ENCODE results near the gene PCDHGA12. TPM values are rescaled to one million over a fixed set of nuclear protein-coding genes. Genes with fewer than 3 reads are reported as not detected.
A peak's percentile ranks its signal among the peaks of the same experiment; 100 is the strongest.

PCDHGA12 gene
- total and polyA plus RNA-seq, 2 of the 8 experiments (the other 6 are each of a cell fraction or from before 2014, with no cell fraction given), result 0.88 to 1.3 TPM

DNA sequence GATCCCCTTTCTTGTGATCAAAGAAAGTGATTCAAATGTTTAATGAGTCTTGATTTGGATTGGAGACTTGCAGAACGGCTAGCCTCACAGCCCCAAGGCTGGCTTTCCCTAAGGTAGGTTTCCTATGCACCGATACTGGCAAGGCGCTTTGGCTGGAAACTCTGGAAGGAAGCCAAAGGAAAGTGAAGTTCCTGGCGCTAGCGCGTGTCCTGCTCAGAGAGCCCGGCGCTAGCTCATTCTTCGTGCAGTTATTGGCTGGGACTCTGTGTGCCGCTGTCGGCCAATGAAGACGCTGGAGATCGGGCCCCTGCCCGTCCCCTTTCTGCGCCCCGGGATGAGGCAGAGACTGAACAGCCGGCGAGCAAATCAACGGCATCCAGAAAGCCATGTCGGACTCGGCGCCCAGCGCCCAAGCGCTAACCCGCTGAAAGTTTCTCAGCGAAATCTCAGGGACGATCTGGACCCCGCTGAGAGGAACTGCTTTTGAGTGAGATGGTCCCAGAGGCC, 45.4 kb downstream of the PCDHGA12 start, which contains the start of gene PCDHGC3:
PCDHGC3 (plus strand) TSS at position 342 of the 507 bp plus-strand sequence; CDS start at position 493, 151 bp downstream.
- Histone ChIP-seq H3K18ac (ENCODE audit: extremely low read depth, low read length) (no peak within 1 kb of the TSS; the same call in 1 of the 2 replicates), H3K14ac (ENCODE audit: insufficient read length) (no peak within 1 kb of the TSS), H2BK15ac (ENCODE audit: low read length) (no peak within 1 kb of the TSS), H2BK20ac (ENCODE audit: low read length) (no peak within 1 kb of the TSS), H3K56ac (replicated peaks; ENCODE audit: insufficient read length, low read depth, low read length) (no peak within 1 kb of the TSS), H3K23me2 (ENCODE audit: low read depth, low read length) (no peaks in the 10 kb centered on the region; the same call in 1 of the 2 replicates), H3K4me1 (replicated peaks in 1 of 4; ENCODE audit: control insufficient read depth in 3 of 4, insufficient read depth in 4 of 4, low read length in 3 of 4) (peaks cover 0 to 5% (median 3%) of the 10 kb centered on the region in 4 experiments; a peak in 4 of 7 replicates), H3K79me1 (ENCODE audit: low read depth, low read length) (no peaks in the 10 kb centered on the region), H3K4me2 (ENCODE audit: insufficient read depth in 1 of 2, low read depth in 2 of 2, low read length in 2 of 2) (peak within 1 kb of the TSS; percentile 98 to 100), H3K36me3 (ENCODE audit: control insufficient read depth in 2 of 4, insufficient read depth in 4 of 4, low read length in 3 of 4) (no peaks in the 10 kb centered on the region), H4K20me1 (replicated peaks in 1 of 2; ENCODE audit: control insufficient read depth in 1 of 2, insufficient read depth in 2 of 2, low read length in 2 of 2) (peaks cover 0 to 14% of the 10 kb centered on the region in 2 experiments), H3K27me3 (replicated peaks in 1 of 4; ENCODE audit: control insufficient read depth in 3 of 4, extremely low read depth in 1 of 4, insufficient read depth in 3 of 4, low read length in 3 of 4) (peaks cover 11 to 24% (median 23%) of the 10 kb centered on the region in 4 experiments), H4K91ac (replicated peaks; ENCODE audit: insufficient read length, low read length) (no peak within 1 kb of the TSS), H3K9ac (replicated peaks in 1 of 4; ENCODE audit: extremely low read depth in 1 of 4, low read depth in 3 of 4, low read length in 3 of 4) (peak within 1 kb of the TSS; percentile 27 to 74 (median 53)), H2AFZ (ENCODE audit: low read length) (peak within 1 kb of the TSS; percentile 53), H3K9me3 (ENCODE audit: insufficient read depth in 2 of 2, low read depth in 1 of 2, low read length in 1 of 2) (no peaks in the 10 kb centered on the region), H3K4ac (replicated peaks; ENCODE audit: insufficient read length, low read depth, low read length) (no peak within 1 kb of the TSS), H2BK120ac (replicated peaks; ENCODE audit: low read depth, low read length) (no peak within 1 kb of the TSS), H3K79me2 (ENCODE audit: control insufficient read depth in 1 of 2, insufficient read depth in 2 of 2, low read length in 2 of 2) (no peaks in the 10 kb centered on the region), H2AK5ac (ENCODE audit: low read depth, low read length) (no peak within 1 kb of the TSS), H3K23ac (ENCODE audit: insufficient read length) (no peak within 1 kb of the TSS), H2BK12ac (ENCODE audit: low read depth, low read length) (no peak within 1 kb of the TSS), H3K27ac (ENCODE audit: low read depth, low read length) (no peak within 1 kb of the TSS), H4K5ac (ENCODE audit: insufficient read length, low read depth, low read length) (no peak within 1 kb of the TSS), H3K4me3 (ENCODE audit: extremely low read depth in 1 of 4, insufficient read depth in 2 of 4, low read depth in 3 of 4, low read length in 4 of 4) (peak within 1 kb of the TSS; percentile 68 to 85 (median 74)), H4K8ac (ENCODE audit: extremely low read depth, insufficient read depth, low read length) (peak within 1 kb of the TSS; percentile 69; the same call in 1 of the 2 replicates), H2BK5ac (ENCODE audit: low read depth, low read length) (no peak within 1 kb of the TSS)
- peak in 1 of 2 experiments; percentile 86 for DNase-seq (ENCODE audit: low read depth in 1 of 2, low spot score in 2 of 2)
- POLR2A ChIA-PET (ENCODE audit: partially characterized antibody), result interaction anchor here (0.9 to 1.9 kb wide), 4 partner anchors 10 to 155 kb away, joined by 4 to 8 read pairs (median 5); partner anchors contain the start of genes PCDHGC5 and TAF7
- CTCF ChIA-PET (ENCODE audit: partially characterized antibody), result interaction anchor here (1.0 to 8.6 kb wide), 18 partner anchors 13 to 241 kb away, joined by 3 to 218 read pairs (median 4); partner anchors contain the start of genes PCDHGA10, PCDHGA11, PCDHGA12 and PCDHGA8
- FAIRE-seq, result no peak
- WGBS, 2 experiments (ENCODE audit: extremely low coverage in 1 of 2, insufficient coverage in 1 of 2, insufficient read length in 1 of 2, insufficient replicate concordance in 2 of 2, low coverage in 1 of 2, low lambda C conversion rate in 2 of 2, missing lambda C conversion rate in 1 of 2), result 4% methylated on average over 28 of the region's 28 CpGs; no CpG with 5 or more reads in 1 of the 2 experiments
- TF ChIP-seq FOSL1 (IDR thresholded peaks at IDR 0.05; ENCODE audit: insufficient read depth, low read depth, low read length) (no peak), CTBP2 (IDR thresholded peaks at IDR 0.05; ENCODE audit: borderline replicate concordance, insufficient read depth, insufficient read length, low read length) (no peak), CEBPB (IDR thresholded peaks at IDR 0.05; ENCODE audit: low read depth, low read length) (no peak), SP2 (IDR thresholded peaks at IDR 0.05; ENCODE audit: low read length) (no peak), BRCA1 (IDR thresholded peaks at IDR 0.05; ENCODE audit: low read depth, low read length) (no peak), CHD1 (IDR thresholded peaks at IDR 0.05; ENCODE audit: low read depth, low read length) (no peak), ASH2L (IDR thresholded peaks at IDR 0.05; ENCODE audit: low read length) (no peak), KDM5A (IDR thresholded peaks at IDR 0.05; ENCODE audit: low read length) (no peak), SRF (IDR thresholded peaks at IDR 0.05; ENCODE audit: low read depth, low read length) (no peak)
- TF ChIP-seq, protein P1, sequence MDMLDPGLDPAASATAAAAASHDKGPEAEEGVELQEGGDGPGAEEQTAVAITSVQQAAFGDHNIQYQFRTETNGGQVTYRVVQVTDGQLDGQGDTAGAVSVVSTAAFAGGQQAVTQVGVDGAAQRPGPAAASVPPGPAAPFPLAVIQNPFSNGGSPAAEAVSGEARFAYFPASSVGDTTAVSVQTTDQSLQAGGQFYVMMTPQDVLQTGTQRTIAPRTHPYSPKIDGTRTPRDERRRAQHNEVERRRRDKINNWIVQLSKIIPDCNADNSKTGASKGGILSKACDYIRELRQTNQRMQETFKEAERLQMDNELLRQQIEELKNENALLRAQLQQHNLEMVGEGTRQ (IDR thresholded peaks at IDR 0.05; ENCODE audit: low read length), result no peak
- TF ChIP-seq, protein P2, sequence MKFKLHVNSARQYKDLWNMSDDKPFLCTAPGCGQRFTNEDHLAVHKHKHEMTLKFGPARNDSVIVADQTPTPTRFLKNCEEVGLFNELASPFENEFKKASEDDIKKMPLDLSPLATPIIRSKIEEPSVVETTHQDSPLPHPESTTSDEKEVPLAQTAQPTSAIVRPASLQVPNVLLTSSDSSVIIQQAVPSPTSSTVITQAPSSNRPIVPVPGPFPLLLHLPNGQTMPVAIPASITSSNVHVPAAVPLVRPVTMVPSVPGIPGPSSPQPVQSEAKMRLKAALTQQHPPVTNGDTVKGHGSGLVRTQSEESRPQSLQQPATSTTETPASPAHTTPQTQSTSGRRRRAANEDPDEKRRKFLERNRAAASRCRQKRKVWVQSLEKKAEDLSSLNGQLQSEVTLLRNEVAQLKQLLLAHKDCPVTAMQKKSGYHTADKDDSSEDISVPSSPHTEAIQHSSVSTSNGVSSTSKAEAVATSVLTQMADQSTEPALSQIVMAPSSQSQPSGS (IDR thresholded peaks at IDR 0.05; ENCODE audit: low read length), result no peak
